ENCODE data around the gene SNRPD1. TPM values are rescaled to one million over a fixed set of nuclear protein-coding genes. Genes with fewer than 3 reads are reported as not detected.
"Not testable (repeated sequence)": the region's sequence is repeated elsewhere in the genome, so short reads cannot be mapped to it uniquely, and the experiment has no call there.

The SNRPD1 gene
- total RNA-seq (10 to 100 TPM; 21.9 to 83.4 (median 26.5) TPM), polyA plus RNA-seq (10 to 100 TPM; 77.5 to 96.7 TPM), total RNA-seq (26.4 reads per million, percentile 57 among the genes with 10 or more reads in this experiment)

- Histone ChIP-seq H3K27me3 (ENCODE audit: control insufficient read depth in 2 of 2, insufficient read depth in 2 of 2, low read length in 2 of 2) (no peaks in the 10 kb centered on the region), H3K9me3 (ENCODE audit: control insufficient read depth in 2 of 3, low read length in 3 of 3) (no peaks in the 10 kb centered on the region), H3K4me1 (ENCODE audit: control insufficient read depth in 2 of 2, insufficient read depth in 2 of 2, low read length in 2 of 2) (peaks cover 14 to 21% of the 10 kb centered on the region in 2 donors), H3K36me3 (ENCODE audit: control insufficient read depth in 2 of 3, insufficient read depth in 3 of 3, low read length in 3 of 3) (peaks cover 0 to 6% (median 4%) of the 10 kb centered on the region in 3 experiments), H3K27ac (ENCODE audit: low read depth, low read length) (peak within 1 kb of the TSS; percentile 95), H3K4me3 (ENCODE audit: low read length) (peak within 1 kb of the TSS; percentile 99)
- H3K27ac Mint-ChIP-seq, result peak within 1 kb of the TSS; percentile 91 to 99 (median 98)
- no peaks in the 10 kb centered on the region for H3K9me3 Mint-ChIP-seq
- peak; percentile 100 for ATAC-seq
- ChIA-PET CTCF (interaction anchor here (1.2 to 4.8 kb wide), 6 partner anchors 10 to 91 kb away, joined by 3 to 38 read pairs (median 4); partner anchors contain the start of gene ESCO1), POLR2A (interaction anchor here (0.7 to 5.4 kb wide), 8 partner anchors 12 to 129 kb away, joined by 3 to 95 read pairs (median 6); partner anchors contain the start of genes ABHD3, ESCO1 and MIB1)
- DNase-seq, result peak; percentile 75 to 95 (median 87)
- H3K27me3 Mint-ChIP-seq, result no peaks in the 10 kb centered on the region
- peaks cover 0 to 23% (median 13%) of the 10 kb centered on the region in 5 donors for H3K36me3 Mint-ChIP-seq
- H3K4me3 Mint-ChIP-seq, result peak within 1 kb of the TSS; percentile 90 to 100 (median 96)
- intact Hi-C loops (cut with micrococcal nuclease), result loop anchor here (1.0 to 10.0 kb wide), 8 partner anchors 12 to 1840 kb away; partner anchors contain the start of genes ABHD3 (in 2 of the 2), ESCO1 (in 2 of the 2), MIB1 (in 2 of the 2) and RIOK3 (in 1 of the 2)
- peaks cover 20 to 57% (median 46%) of the 10 kb centered on the region in 7 donors for H3K4me1 Mint-ChIP-seq
These were observed at the start of gene SNRPD1 for GRCh38 chr18:21612125-21613039. SNRPD1 (plus strand) TSS chr18:21612314; CDS start chr18:21612430, 116 bp downstream.

DNA sequence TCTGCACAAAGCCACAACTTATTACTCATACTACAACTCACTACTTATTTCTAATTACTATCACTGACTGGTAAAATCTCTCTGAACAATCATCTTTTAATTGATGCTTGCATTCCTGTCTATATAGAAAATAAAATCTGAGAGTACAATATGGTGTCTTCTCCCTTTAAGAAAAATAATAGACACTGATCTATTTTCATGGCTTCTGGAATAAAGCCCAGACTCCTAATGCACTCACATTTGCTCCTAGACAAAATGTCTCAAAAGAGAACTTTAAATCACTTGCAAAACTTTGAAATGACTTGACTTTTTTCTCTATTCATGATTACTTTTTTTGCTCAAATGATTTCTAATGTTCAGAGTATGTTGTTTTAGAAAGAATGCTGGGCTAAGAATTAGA, 40.3 kb upstream of the SNRPD1 start:
- Mint-ChIP-seq H3K27me3 (no peaks in the 10 kb centered on the region), H3K36me3 (peaks cover 15 to 66% (median 42%) of the 10 kb centered on the region in 5 donors), H3K9me3 (no peaks in the 10 kb centered on the region), H3K4me3 (no peak overlapping the region), H3K4me1 (peaks cover 0 to 13% (median 5%) of the 10 kb centered on the region in 7 donors), H3K27ac (no peak overlapping the region)
- ATAC-seq (no peak), DNase-seq (no peak)
- H3K27ac ChIP-seq (ENCODE audit: low read depth, low read length), result no peak overlapping the region
- ChIA-PET POLR2A (no interaction called here), CTCF (no interaction called here)
- H3K36me3 ChIP-seq (ENCODE audit: control insufficient read depth in 2 of 3, insufficient read depth in 3 of 3, low read length in 3 of 3), result peaks cover 16 to 71% (median 24%) of the 10 kb centered on the region in 3 experiments
- H3K4me1 ChIP-seq (ENCODE audit: control insufficient read depth in 2 of 2, insufficient read depth in 2 of 2, low read length in 2 of 2), result no peaks in the 10 kb centered on the region
- intact Hi-C loops (cut with micrococcal nuclease), result no loop called here
- no peaks in the 10 kb centered on the region for H3K9me3 ChIP-seq (ENCODE audit: control insufficient read depth in 2 of 3, low read length in 3 of 3)
- no peak overlapping the region for H3K4me3 ChIP-seq (ENCODE audit: low read length)
- no peaks in the 10 kb centered on the region for H3K27me3 ChIP-seq (ENCODE audit: control insufficient read depth in 2 of 2, insufficient read depth in 2 of 2, low read length in 2 of 2)

GRCh38 chr18:21575656-21576055, 36.5 kb upstream of the SNRPD1 start:
- CTCF ChIA-PET, result no interaction called here
- no peak overlapping the region for H3K27ac ChIP-seq (ENCODE audit: low read depth, low read length)
- Mint-ChIP-seq H3K27me3 (no peaks in the 10 kb centered on the region), H3K4me1 (peaks cover 7 to 22% (median 14%) of the 10 kb centered on the region in 7 donors), H3K9me3 (no peaks in the 10 kb centered on the region), H3K36me3 (peaks cover 17 to 63% (median 45%) of the 10 kb centered on the region in 5 donors), H3K4me3 (no peak overlapping the region), H3K27ac (no peak overlapping the region)
- H3K4me1 ChIP-seq (ENCODE audit: control insufficient read depth in 2 of 2, insufficient read depth in 2 of 2, low read length in 2 of 2), result no peaks in the 10 kb centered on the region
- POLR2A ChIA-PET, result interaction anchor here (0.6 kb wide), 1 partner anchor 11 kb away, joined by 3 read pairs; no protein-coding TSS in a partner anchor
- H3K36me3 ChIP-seq (ENCODE audit: control insufficient read depth in 2 of 3, insufficient read depth in 3 of 3, low read length in 3 of 3), result peaks cover 12 to 44% (median 16%) of the 10 kb centered on the region in 3 experiments
- intact Hi-C loops (cut with micrococcal nuclease), result no loop called here
- DNase-seq, result no peak
- no peaks in the 10 kb centered on the region for H3K9me3 ChIP-seq (ENCODE audit: control insufficient read depth in 2 of 3, low read length in 3 of 3)
- no peaks in the 10 kb centered on the region for H3K27me3 ChIP-seq (ENCODE audit: control insufficient read depth in 2 of 2, insufficient read depth in 2 of 2, low read length in 2 of 2)
- no peak for ATAC-seq
- H3K4me3 ChIP-seq (ENCODE audit: low read length), result no peak overlapping the region

DNA sequence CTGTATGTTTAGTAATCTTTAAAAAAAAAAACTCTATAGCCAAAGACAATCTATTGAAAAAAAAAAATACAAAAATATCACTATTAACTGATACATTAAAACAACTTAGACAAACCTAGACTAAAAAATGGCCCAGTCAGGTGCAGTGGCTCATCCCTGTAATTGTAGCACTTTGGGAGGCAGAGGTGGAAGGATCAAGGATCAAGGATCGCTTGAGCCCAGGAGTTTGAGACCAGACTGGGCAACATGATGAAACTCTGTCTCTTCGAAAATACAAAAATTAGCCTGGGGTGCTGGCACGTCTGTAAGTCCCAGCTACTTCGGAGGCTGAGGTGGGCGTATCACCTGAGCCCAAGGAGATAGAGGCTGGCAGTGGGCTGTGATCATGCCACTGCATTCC, 27.7 kb upstream of the SNRPD1 start:
- Histone ChIP-seq H3K4me3 (ENCODE audit: low read length) (no peak overlapping the region), H3K4me1 (ENCODE audit: control insufficient read depth in 2 of 2, insufficient read depth in 2 of 2, low read length in 2 of 2) (no peaks in the 10 kb centered on the region), H3K27me3 (ENCODE audit: control insufficient read depth in 2 of 2, insufficient read depth in 2 of 2, low read length in 2 of 2) (no peaks in the 10 kb centered on the region), H3K9me3 (ENCODE audit: control insufficient read depth in 2 of 3, low read length in 3 of 3) (no peaks in the 10 kb centered on the region), H3K36me3 (ENCODE audit: control insufficient read depth in 2 of 3, insufficient read depth in 3 of 3, low read length in 3 of 3) (no peaks in the 10 kb centered on the region), H3K27ac (ENCODE audit: low read depth, low read length) (no peak overlapping the region)
- ATAC-seq (no peak), DNase-seq (no peak)
- Mint-ChIP-seq H3K4me3 (no peak overlapping the region), H3K36me3 (peaks cover 0 to 21% (median 7%) of the 10 kb centered on the region in 5 donors), H3K4me1 (peaks cover 9 to 52% (median 32%) of the 10 kb centered on the region in 7 donors), H3K27me3 (no peaks in the 10 kb centered on the region), H3K27ac (peak overlapping the region in 2 of 9 donors; percentile 26 to 30), H3K9me3 (no peaks in the 10 kb centered on the region)
- intact Hi-C loops (cut with micrococcal nuclease), result no loop called here
- ChIA-PET CTCF (interaction anchor here (0.6 to 1.2 kb wide), 2 partner anchors 10 to 157 kb away, joined by 3 read pairs; no protein-coding TSS in a partner anchor), POLR2A (no interaction called here)

- H3K9me3 ChIP-seq (ENCODE audit: control insufficient read depth in 2 of 3, low read length in 3 of 3); H3K36me3 ChIP-seq (ENCODE audit: control insufficient read depth in 2 of 3, insufficient read depth in 3 of 3, low read length in 3 of 3); DNase-seq; H3K27me3 Mint-ChIP-seq; POLR2A ChIA-PET; H3K9me3 Mint-ChIP-seq; H3K4me3 ChIP-seq (ENCODE audit: low read length); H3K4me3 Mint-ChIP-seq; H3K4me1 ChIP-seq (ENCODE audit: control insufficient read depth in 2 of 2, insufficient read depth in 2 of 2, low read length in 2 of 2); H3K27ac Mint-ChIP-seq; intact Hi-C loops (cut with micrococcal nuclease); ATAC-seq; H3K27me3 ChIP-seq (ENCODE audit: control insufficient read depth in 2 of 2, insufficient read depth in 2 of 2, low read length in 2 of 2); H3K27ac ChIP-seq (ENCODE audit: low read depth, low read length); CTCF ChIA-PET: not testable (repeated sequence)
- H3K4me1 Mint-ChIP-seq, result peaks cover 18 to 61% (median 42%) of the 10 kb centered on the region in 7 donors
- H3K36me3 Mint-ChIP-seq, result peaks cover 0 to 21% (median 20%) of the 10 kb centered on the region in 5 donors
These were observed 19.8 kb upstream of the SNRPD1 start for GRCh38 chr18:21592361-21592760.

DNA sequence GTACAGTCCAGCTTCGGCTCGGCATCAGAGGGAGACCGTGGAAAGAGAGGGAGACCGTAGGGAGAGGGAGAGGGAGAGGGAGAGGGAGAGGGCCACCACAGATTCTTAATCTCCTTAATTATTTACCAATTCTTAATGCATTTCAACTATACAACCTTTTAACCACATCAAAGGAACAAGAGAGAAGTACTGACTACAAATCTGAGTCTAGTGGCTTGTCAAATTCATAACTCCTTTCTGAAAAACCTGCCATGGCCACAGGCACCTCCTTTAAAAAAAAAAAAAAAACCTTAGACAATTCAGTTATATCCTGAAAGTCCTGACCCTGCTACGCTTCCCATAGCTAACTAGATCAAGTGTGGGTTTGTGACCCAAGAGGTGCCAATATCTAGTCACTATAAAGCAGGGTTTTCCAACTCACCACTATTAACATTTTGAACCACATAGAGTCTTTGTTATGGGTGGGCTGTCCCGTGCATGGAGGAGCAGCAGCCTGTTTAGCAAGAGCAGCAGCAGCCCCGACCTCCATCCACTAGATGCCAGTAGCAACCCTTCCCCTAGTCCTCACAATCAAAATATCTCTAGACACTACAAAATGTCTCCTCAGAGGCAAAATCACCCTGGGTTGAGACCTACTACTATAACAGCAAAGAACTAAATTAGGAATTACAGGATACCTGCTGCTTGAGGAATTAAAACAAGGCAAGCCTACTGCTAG, 18.4 kb upstream of the SNRPD1 start:
- CTCF ChIA-PET, result interaction anchor here (1.1 kb wide), 1 partner anchor 10 kb away, joined by 3 read pairs; no protein-coding TSS in a partner anchor
- Mint-ChIP-seq H3K36me3 (peaks cover 0 to 21% (median 13%) of the 10 kb centered on the region in 5 donors), H3K4me1 (peaks cover 22 to 64% (median 43%) of the 10 kb centered on the region in 7 donors), H3K4me3 (peak overlapping the region in 7 of 10 donors; percentile 3 to 50 (median 29)), H3K27me3 (no peaks in the 10 kb centered on the region), H3K9me3 (no peaks in the 10 kb centered on the region), H3K27ac (peak overlapping the region in 1 of 9 donors; percentile 43)
- H3K4me1 ChIP-seq (ENCODE audit: control insufficient read depth in 2 of 2, insufficient read depth in 2 of 2, low read length in 2 of 2), result peaks cover 10 to 17% of the 10 kb centered on the region in 2 donors
- no peak overlapping the region for H3K4me3 ChIP-seq (ENCODE audit: low read length)
- H3K27me3 ChIP-seq (ENCODE audit: control insufficient read depth in 2 of 2, insufficient read depth in 2 of 2, low read length in 2 of 2), result no peaks in the 10 kb centered on the region
- intact Hi-C loops (cut with micrococcal nuclease), result no loop called here
- no peaks in the 10 kb centered on the region for H3K36me3 ChIP-seq (ENCODE audit: control insufficient read depth in 2 of 3, insufficient read depth in 3 of 3, low read length in 3 of 3)
- ATAC-seq (peak; percentile 54), DNase-seq (no peak)
- no peaks in the 10 kb centered on the region for H3K9me3 ChIP-seq (ENCODE audit: control insufficient read depth in 2 of 3, low read length in 3 of 3)
- POLR2A ChIA-PET, result interaction anchor here (0.6 kb wide), 1 partner anchor 24 kb away, joined by 3 read pairs; no protein-coding TSS in a partner anchor
- no peak overlapping the region for H3K27ac ChIP-seq (ENCODE audit: low read depth, low read length)

Measured in naive thymus-derived CD4-positive, alpha-beta T cell (primary cell).